ENCODE data around the gene CSNK1D.

Gene CSNK1D

GRCh38 chr17:82223517-82223916 lies 50.0 kb downstream of the CSNK1D start:
- no peak for TF ChIP-seq CTCF (IDR thresholded peaks at IDR 0.05; ENCODE audit: borderline replicate concordance, insufficient read depth, low read depth, low read length)
- H3K4me3 ChIP-seq (ENCODE audit: low read depth, low read length): no peak overlapping the region

DNA sequence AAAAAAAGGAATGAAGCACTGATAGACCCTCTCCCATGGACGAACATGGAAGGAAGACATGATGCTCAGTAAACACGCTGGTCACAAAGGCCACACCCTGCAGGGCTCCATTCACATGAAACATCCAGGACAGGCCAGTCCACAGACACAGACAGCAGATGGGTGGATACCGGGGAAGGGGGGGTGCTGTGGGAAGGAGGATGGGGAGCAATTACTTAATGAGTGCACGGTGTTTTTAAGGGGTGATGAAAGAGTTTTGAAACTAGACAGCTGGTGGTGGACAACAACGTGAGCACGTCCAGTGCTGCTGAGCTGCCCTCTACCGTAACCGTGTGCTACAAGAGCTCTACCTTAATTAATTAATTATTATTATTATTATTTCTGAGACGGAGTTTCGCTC lies 50.7 kb downstream of the CSNK1D start:
- H3K4me3 ChIP-seq (ENCODE audit: low read depth, low read length): no peak overlapping the region
- no peak for TF ChIP-seq CTCF (IDR thresholded peaks at IDR 0.05; ENCODE audit: borderline replicate concordance, insufficient read depth, low read depth, low read length)

DNA sequence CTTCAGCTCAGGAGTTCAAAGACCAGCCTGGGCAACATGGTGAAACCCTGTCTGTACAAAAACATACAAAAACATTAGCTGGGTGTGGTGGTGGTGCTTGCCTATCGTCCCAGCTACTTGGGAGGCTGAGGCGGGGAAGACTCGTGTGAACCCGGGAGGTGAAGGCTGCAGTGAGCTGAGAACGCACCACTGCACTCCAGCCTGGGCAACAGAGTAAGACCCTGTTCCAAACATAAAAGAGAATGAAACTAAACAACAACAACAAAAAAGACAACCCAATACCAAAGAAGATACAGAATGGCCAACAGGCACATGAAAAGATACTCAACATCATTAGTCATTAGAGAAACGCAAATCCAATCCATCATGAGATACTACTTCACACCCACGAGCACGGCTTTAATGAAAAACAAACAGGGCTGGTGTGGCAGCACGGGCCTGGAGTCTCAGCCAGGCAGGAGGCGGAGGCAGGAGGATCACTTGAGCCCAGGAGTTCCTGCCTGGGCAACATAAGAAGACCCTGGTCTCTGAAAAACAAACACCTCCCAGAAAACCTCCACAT lies 52.1 kb downstream of the CSNK1D start:
- TF ChIP-seq CTCF (IDR thresholded peaks at IDR 0.05; ENCODE audit: borderline replicate concordance, insufficient read depth, low read depth, low read length): no peak
- no peak overlapping the region for H3K4me3 ChIP-seq (ENCODE audit: low read depth, low read length)

GRCh38 chr17:82219753-82220709 lies 53.5 kb downstream of the CSNK1D start:
- TF ChIP-seq CTCF (IDR thresholded peaks at IDR 0.05; ENCODE audit: borderline replicate concordance, insufficient read depth, low read depth, low read length): no peak
- H3K4me3 ChIP-seq (ENCODE audit: low read depth, low read length): no peak overlapping the region

DNA sequence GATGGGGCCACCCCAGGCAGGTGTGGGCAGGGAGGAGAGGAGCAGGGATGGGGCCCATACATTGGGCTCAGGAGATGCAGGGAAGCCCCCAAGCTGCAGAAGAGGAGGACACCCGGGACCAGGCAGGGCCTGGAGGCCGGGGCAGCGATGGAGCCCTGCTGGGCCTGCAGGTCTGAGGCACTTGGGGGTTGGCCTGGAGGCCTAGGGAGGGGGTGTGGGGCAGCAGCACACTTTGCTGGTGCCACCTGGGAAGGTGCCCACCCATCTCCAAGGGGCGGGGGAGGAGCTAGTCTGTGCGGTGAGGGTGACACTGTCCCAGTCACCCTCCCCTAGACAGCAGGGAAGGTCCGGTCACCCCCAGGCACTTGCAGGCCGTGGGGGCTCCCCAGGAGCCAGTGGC lies 54.4 kb downstream of the CSNK1D start:
- H3K4me3 ChIP-seq (ENCODE audit: low read depth, low read length): no peak overlapping the region

DNA sequence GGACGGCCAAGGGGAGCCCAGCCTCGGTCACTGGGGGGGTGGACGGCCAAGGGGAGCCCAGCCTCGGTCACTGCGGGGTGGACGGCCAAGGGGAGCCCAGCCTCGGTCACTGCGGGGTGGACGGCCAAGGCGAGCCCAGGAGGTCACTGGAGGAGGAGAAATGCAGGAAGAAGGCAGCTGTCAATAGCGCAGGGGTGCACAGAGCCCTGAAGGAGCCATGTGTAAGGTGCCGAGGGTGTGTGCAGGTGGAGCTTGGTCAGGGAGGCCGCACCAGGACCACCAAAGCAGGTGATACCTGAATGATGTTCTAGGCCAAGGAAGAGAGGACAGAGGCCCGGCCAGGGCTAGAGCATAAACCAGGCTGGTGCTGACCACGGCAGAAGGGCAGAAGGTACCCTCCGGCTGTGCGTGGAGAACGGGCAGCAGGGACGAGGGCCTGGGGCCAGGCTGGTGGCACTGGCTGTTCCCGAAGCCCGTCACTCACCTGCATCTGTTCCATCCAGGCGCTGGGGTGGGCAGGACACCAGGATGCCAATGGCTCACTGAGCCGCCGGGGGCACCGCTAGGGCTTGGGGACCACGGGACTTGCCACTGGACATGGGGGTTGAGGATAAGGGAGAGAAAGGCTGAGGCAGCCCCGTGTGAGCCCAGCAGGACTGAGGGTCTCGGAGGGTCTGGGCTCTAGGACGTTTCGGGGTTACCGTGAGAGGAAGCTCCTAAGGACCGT lies 55.0 kb downstream of the CSNK1D start:
- H3K4me3 ChIP-seq (ENCODE audit: low read depth, low read length): no peak overlapping the region
- TF ChIP-seq CTCF (IDR thresholded peaks at IDR 0.05; ENCODE audit: borderline replicate concordance, insufficient read depth, low read depth, low read length): no peak

More for the DNA sequence above, 54.4 kb downstream of the CSNK1D start:
- no peak for TF ChIP-seq CTCF (IDR thresholded peaks at IDR 0.05; ENCODE audit: borderline replicate concordance, insufficient read depth, low read depth, low read length)
